ENCODE data around the gene NCR1.
A peak's percentile ranks its signal among the peaks of the same experiment; 100 is the strongest.
"Not testable (repeated sequence)": the region's sequence is repeated elsewhere in the genome, so short reads cannot be mapped to it uniquely, and the experiment has no call there.

NCR1 gene

GRCh38 chr19:54916822-54917221 lies 10.9 kb downstream of the NCR1 start:
- no peak for DNase-seq (ENCODE audit: low read depth)
- H3K4me3 ChIP-seq (ENCODE audit: low read depth, low read length): no peak overlapping the region
- TF ChIP-seq, protein P1, sequence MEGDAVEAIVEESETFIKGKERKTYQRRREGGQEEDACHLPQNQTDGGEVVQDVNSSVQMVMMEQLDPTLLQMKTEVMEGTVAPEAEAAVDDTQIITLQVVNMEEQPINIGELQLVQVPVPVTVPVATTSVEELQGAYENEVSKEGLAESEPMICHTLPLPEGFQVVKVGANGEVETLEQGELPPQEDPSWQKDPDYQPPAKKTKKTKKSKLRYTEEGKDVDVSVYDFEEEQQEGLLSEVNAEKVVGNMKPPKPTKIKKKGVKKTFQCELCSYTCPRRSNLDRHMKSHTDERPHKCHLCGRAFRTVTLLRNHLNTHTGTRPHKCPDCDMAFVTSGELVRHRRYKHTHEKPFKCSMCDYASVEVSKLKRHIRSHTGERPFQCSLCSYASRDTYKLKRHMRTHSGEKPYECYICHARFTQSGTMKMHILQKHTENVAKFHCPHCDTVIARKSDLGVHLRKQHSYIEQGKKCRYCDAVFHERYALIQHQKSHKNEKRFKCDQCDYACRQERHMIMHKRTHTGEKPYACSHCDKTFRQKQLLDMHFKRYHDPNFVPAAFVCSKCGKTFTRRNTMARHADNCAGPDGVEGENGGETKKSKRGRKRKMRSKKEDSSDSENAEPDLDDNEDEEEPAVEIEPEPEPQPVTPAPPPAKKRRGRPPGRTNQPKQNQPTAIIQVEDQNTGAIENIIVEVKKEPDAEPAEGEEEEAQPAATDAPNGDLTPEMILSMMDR (IDR thresholded peaks at IDR 0.05; ENCODE audit: control insufficient read depth, extremely low read depth, insufficient read depth): no peak

- no peak overlapping the region for H3K4me3 ChIP-seq (ENCODE audit: low read depth, low read length)
- TF ChIP-seq, protein P1 (IDR thresholded peaks at IDR 0.05; ENCODE audit: control insufficient read depth, extremely low read depth, insufficient read depth): no peak
- DNase-seq (ENCODE audit: low read depth): no peak
These were observed 12.6 kb downstream of the NCR1 start for GRCh38 chr19:54918499-54918898.

GRCh38 chr19:54919646-54920563 lies 14.0 kb downstream of the NCR1 start:
- H3K4me3 ChIP-seq (ENCODE audit: low read depth, low read length); DNase-seq (ENCODE audit: low read depth): not testable (repeated sequence)
- TF ChIP-seq, protein P1 (IDR thresholded peaks at IDR 0.05; ENCODE audit: control insufficient read depth, extremely low read depth, insufficient read depth): peak; percentile 28; the same call in 1 of the 2 replicates

GRCh38 chr19:54921082-54921481 lies 15.1 kb downstream of the NCR1 start:
- no peak overlapping the region for H3K4me3 ChIP-seq (ENCODE audit: low read depth, low read length)
- DNase-seq (ENCODE audit: low read depth): no peak
- TF ChIP-seq, protein P1 (IDR thresholded peaks at IDR 0.05; ENCODE audit: control insufficient read depth, extremely low read depth, insufficient read depth): no peak

- DNase-seq (ENCODE audit: low read depth): no peak
- TF ChIP-seq, protein P1 (IDR thresholded peaks at IDR 0.05; ENCODE audit: control insufficient read depth, extremely low read depth, insufficient read depth): no peak
These were observed 17.3 kb downstream of the NCR1 start for GRCh38 chr19:54923276-54923675.

DNA sequence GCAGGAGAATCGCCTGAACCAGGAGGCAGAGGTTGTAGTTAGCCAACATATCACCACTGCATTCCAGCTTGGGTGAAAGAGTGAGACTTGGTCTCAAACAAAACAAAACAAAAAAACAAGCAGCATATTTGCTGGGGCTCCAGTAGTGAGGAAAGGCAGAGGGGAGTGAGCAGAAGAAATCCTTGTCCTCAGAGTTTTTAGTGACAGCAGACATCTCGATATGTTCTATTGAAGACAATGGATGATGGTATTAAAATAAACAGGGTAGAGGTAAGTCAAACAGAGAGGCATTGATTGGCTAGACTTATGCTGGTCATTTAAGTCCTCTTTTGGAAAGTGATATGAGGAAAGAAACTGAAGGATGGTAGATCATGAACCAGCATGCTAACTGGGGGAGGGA lies 22.4 kb downstream of the NCR1 start:
- TF ChIP-seq, protein P1 (IDR thresholded peaks at IDR 0.05; ENCODE audit: control insufficient read depth, extremely low read depth, insufficient read depth): no peak
- no peak overlapping the region for H3K4me3 ChIP-seq (ENCODE audit: low read depth, low read length)
- DNase-seq (ENCODE audit: low read depth): no peak

More at GRCh38 chr19:54923276-54923675, 17.3 kb downstream of the NCR1 start:
- no peak overlapping the region for H3K4me3 ChIP-seq (ENCODE audit: low read depth, low read length)
